ENCODE measurements around the gene LTBR.
A peak's percentile ranks its signal among the peaks of the same experiment; 100 is the strongest.

Gene LTBR

GRCh38 chr12:6341417-6342139 is 42.4 kb upstream of the LTBR start, which contains the start of gene TNFRSF1A (continued):
- TF ChIP-seq SP3 (tag by site-specific recombination; IDR thresholded peaks at IDR 0.05) = peak; percentile 89; the same call in 1 of the 2 replicates
- peak; percentile 73 for TF ChIP-seq PRDM1 (tag by site-specific recombination; IDR thresholded peaks at IDR 0.05)
- TF ChIP-seq ZNF513 (tag by site-specific recombination; IDR thresholded peaks at IDR 0.05) = no peak
- no peak for TF ChIP-seq ZNF571 (tag by site-specific recombination; IDR thresholded peaks at IDR 0.05)
- no peak for TF ChIP-seq ZNF19 (tag by site-specific recombination; IDR thresholded peaks at IDR 0.05; ENCODE audit: low read depth)
- TF ChIP-seq KLF17 (tag by site-specific recombination; IDR thresholded peaks at IDR 0.05) = peak; percentile 84
- TF ChIP-seq ZNF211 (tag by site-specific recombination; IDR thresholded peaks at IDR 0.05; ENCODE audit: low read depth) = no peak
- TF ChIP-seq ZNF391 (tag by site-specific recombination; IDR thresholded peaks at IDR 0.05; ENCODE audit: borderline replicate concordance, low read depth) = no peak
- TF ChIP-seq PRDM2 (tag by site-specific recombination; IDR thresholded peaks at IDR 0.05; ENCODE audit: borderline replicate concordance) = no peak
- no peak for TF ChIP-seq ZNF426 (tag by site-specific recombination; IDR thresholded peaks at IDR 0.05)
- TF ChIP-seq ZNF280C (tag by site-specific recombination; IDR thresholded peaks at IDR 0.05) = no peak
- TF ChIP-seq WT1 (tag by site-specific recombination; IDR thresholded peaks at IDR 0.05) = peak; percentile 81
- TF ChIP-seq ZNF274 (IDR thresholded peaks at IDR 0.05; ENCODE audit: low read length) = no peak
- no peak for TF ChIP-seq ZNF274 (tag by site-specific recombination; IDR thresholded peaks at IDR 0.05; ENCODE audit: borderline replicate concordance)
- no peak for TF ChIP-seq ZNF157 (tag by site-specific recombination; IDR thresholded peaks at IDR 0.05)
- peak; percentile 85 for TF ChIP-seq KLF7 (tag by site-specific recombination; IDR thresholded peaks at IDR 0.05; ENCODE audit: borderline replicate concordance)
- TF ChIP-seq ZNF664 (tag by site-specific recombination; IDR thresholded peaks at IDR 0.05) = no peak
- TF ChIP-seq ZNF561 (tag by site-specific recombination; IDR thresholded peaks at IDR 0.05; ENCODE audit: borderline replicate concordance) = 0 out of 2 replicates have a peak, but pooled peaks have one; percentile 21
- peak; percentile 90 for TF ChIP-seq ZNF366 (tag by site-specific recombination; conservative IDR thresholded peaks at IDR 0.05)
- TF ChIP-seq ZNF214 (tag by site-specific recombination; IDR thresholded peaks at IDR 0.05; ENCODE audit: borderline replicate concordance) = no peak
- no peak for TF ChIP-seq YY2 (tag by site-specific recombination; IDR thresholded peaks at IDR 0.05)
- no peak for TF ChIP-seq ZNF223 (tag by site-specific recombination; IDR thresholded peaks at IDR 0.05)
- no peak; the same call in none of the 2 replicates for TF ChIP-seq CTCF (tag by site-specific recombination; IDR thresholded peaks at IDR 0.05)
- no peak for TF ChIP-seq ZNF791 (tag by site-specific recombination; IDR thresholded peaks at IDR 0.05)
- no peak for TF ChIP-seq PBX3 (CRISPR knock-in tag; IDR thresholded peaks at IDR 0.05)
- peak; percentile 29; the same call in 1 of the 2 replicates for TF ChIP-seq GLI4 (tag by site-specific recombination; IDR thresholded peaks at IDR 0.05)
